NCI-H2227 (cell line): Measurements from ENCODE around the gene CAPS2.

Experiments used
- DNase-seq: peaks from one replicate; lab custom pipeline; 2025; ENCODE audit not compliant: unreplicated experiment; lab: John Stamatoyannopoulos, UW

Gene CAPS2

DNA sequence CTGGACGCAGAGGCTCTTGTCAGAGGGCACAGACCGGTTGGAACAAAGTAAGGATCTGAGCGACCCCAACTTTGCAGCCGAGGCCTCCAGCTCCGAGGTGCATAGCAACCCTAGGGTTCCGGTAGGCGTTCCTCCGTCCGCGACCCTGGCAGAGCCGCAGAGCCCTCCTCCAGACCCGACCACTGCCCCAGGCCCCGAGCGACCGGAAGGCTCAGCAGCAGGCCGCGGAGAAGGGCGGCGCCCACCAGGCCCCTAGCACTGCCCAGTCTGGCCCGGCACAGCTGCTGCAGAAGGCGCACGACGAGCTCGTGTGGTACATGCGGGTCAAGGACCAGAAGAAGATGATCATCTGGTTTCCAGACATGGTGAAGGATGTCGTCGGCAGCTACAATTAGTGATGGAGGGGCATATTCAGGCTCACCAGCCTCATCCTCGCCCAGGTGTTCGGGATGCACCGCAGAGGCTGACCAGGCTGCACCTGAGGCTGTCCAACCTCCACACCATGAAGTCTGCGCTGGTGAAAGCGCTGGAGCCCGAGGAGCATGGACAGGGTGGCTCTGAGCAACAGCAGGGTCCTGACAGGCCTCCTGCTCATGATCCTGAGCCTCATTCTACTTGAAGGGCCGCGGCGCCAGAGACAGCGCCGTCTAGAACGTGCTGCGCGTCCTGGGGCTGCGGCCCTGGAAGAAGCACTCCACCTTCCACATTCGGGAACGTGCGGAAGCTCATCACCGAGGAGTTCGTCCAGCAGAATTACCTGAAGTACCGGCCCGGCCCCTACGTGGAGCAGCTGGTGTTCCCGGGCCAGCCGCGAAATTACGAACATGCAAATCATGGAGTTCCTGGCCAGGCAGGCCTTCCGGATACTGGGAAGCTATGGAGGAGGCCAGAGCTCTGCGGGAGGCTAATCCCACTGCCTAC, 24.5 kb downstream of the CAPS2 start:
- no peak for DNase-seq

- no peak for DNase-seq
Observed at GRCh38 chr12:75302781-75303180, 27.3 kb downstream of the CAPS2 start.

DNA sequence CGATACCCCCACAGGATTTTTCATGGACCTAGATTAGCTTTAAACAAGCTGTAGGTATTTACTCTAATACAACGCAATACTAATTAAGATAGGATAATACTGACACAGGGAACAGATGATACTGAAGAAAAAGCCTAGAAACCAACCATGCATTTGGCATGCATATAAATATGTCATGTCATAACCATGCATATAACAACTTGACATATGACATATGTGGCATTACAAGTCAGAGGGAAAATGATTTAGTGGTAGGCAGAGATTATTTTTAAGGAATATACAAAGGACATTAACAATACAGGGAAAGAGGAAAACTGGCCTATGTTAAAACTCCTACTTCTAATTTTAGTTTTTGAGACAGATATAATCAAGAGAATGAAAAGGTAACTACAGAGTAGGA, 27.9 kb downstream of the CAPS2 start:
- no peak for DNase-seq

- no peak for DNase-seq
Observed at GRCh38 chr12:75294797-75295196, 35.3 kb downstream of the CAPS2 start.

DNA sequence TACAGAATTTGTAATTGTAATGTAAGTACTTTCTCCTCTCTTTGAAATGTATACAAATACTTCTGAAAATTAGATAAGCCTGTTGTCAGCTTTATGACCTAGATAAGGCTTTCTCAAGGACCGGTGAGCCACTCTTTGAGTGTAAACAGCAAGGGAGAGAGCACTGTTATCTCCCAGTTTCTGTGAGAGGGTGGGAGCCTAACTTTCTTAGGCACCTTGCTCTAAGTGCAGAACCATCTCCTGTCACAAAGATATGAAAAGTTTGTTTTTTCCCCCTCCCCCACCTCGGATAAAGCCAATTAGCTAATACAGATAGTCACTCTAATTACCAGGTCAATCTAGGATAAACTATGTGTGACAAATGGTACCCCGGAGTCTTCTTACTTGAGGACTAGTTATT, 35.8 kb downstream of the CAPS2 start:
- no peak for DNase-seq

DNA sequence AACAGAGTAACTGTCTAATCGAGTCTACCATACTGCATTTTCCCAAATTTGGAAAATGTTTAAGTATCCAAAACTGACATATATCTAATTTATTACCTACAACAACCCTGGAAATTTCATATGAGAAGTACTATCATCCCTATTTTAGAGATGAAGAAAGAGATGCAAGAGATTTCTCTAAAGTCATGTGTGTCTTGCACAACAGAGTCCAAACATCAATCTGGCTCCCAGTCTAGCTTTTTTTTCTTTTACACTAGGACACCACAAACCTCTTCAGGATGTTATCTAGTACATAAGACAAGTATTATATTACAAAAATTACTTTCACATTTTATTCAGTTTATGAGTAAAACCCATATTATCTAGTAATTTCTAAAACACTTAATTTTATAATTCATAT, 39.1 kb downstream of the CAPS2 start:
- no peak for DNase-seq

DNA sequence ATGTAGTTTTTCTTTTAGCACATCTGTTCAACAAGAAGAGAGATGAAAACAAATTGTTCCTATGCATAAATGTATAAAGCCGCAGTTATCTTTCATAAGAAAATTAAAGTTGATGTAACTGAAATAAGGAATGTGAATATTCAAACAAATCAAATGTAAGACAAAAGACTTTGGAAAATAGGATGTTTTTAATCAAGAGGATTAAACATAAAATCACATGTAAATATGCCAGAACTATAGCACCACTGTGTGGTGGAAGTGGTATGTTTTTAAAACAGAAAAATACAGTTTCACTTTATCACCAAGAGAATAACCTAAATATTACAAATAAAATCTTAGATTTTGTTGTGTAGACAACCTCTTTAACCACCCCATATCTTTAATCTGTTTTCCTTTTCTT, 40.4 kb downstream of the CAPS2 start:
- no peak for DNase-seq

GRCh38 chr12:75288860-75289259, 41.3 kb downstream of the CAPS2 start:
- no peak for DNase-seq

DNA sequence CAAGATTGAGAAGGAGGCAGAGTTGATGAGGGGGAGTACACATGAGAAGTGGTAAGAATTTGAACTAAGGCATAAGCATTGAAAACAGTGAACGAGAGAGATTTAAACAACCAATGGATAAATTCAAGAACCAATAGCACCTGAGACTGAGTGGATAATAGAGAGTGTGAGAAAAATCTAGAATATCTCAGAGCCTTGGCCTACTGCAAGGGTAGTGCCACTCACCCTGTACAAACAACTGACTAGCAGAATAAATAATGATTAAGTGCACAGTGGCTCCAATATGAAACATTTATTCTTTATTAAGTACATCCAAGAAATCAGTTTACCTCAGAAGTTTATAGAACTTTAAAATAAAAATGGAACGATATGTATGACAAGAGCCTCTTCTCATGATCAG, 54.4 kb downstream of the CAPS2 start:
- no peak for DNase-seq

- DNase-seq = no peak
Observed at GRCh38 chr12:75271576-75271975, 58.5 kb downstream of the CAPS2 start.

GRCh38 chr12:75270157-75270556, 60.0 kb downstream of the CAPS2 start:
- no peak for DNase-seq

GRCh38 chr12:75269209-75269608, 60.9 kb downstream of the CAPS2 start:
- DNase-seq = no peak

DNA sequence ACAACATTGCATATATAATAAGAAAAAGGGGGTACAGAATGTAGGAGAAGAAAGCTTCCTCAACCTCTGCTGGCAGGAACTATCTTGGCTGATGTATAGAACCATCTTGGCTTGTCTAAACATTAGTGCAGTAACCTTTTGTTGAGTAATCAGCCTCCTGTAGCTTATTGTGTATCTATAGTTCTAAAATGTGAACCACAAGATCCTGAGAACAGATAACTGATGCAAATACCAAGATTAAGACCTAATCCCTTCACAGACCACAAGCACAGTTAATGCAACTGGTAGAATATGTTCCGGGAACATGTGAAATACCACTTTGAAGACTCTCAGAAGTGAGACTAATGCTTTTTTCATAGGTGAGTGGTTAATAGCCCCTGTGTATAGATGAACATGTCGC, 69.8 kb downstream of the CAPS2 start:
- DNase-seq = no peak

GRCh38 chr12:75259143-75259542, 71.0 kb downstream of the CAPS2 start:
- no peak for DNase-seq

DNA sequence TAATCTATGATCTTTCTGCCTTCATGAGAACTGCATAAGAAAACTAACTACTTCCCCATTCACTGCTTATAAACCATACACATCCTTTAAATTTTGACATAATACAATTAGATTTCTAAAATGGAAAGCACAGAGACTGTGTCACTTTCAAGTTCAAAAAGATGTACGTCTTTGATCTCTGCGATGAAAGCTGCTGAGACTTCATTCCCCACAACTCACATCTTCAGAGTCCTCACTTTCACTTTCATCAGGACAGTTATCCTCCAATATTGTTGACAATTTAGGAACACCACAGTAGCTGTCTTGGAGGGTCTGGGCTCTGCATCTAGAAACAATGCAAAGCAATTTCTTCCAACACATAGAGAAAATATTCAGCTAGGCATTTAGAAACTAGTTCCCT, 72.6 kb downstream of the CAPS2 start:
- DNase-seq = no peak

- DNase-seq = no peak
Observed at GRCh38 chr12:75245108-75245507, 85.0 kb downstream of the CAPS2 start.

DNA sequence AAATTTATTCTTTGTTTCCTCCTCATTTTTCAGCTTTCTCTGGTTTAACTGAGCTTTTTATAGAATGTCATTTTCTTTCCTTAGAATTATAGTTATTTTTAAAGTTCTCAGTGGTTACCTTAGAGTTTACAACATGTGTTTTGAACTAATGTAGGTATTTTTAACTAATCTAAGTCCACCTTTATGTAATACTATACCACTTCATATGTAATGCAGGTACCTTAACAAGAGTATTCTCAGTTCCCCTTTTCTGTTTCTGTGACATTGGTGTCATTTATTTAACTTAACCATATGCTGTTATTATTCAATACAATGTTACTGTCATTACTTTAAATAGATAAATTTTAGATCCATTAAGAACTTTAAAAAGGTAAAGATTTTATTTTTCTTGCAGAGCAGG, 90.1 kb downstream of the CAPS2 start:
- no peak for DNase-seq

- DNase-seq = no peak
Observed at GRCh38 chr12:75236206-75236605, 93.9 kb downstream of the CAPS2 start.

DNA sequence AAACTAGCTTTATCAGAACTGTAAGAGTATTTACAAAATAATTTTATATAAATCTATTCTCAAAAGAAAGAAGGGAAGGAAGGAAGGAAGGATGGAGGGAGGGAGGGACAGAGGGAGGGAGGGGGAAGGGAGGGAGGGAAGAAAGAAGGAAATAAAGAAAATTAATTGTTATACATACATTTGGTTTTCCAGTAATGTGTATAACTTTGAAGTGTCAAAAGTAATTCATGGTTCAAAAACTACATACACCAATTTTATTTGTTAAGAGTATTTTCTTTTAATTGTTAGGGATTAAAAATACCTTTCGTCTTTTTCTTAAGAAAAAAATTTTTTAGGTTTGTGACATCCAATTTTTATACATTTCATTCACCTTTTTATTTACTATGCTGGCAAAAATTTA, 103.0 kb downstream of the CAPS2 start:
- DNase-seq = no peak
